HCT116 (cell line): ENCODE measurements around the gene VWA7.
"Not testable (repeated sequence)": the region's sequence is repeated elsewhere in the genome, so short reads cannot be mapped to it uniquely, and the experiment has no call there.

ENCODE experiments used
- ATF3 ChIP-seq: IDR thresholded peaks from 2 replicates; pipeline ENCODE4 v1.6.1; 2012
- CBX3 ChIP-seq: IDR thresholded peaks from 2 replicates; pipeline ENCODE4 v1.6.1; 2012; ENCODE audit warnings: low read depth
- CEBPB ChIP-seq: IDR thresholded peaks from 2 replicates; pipeline ENCODE4 v1.6.1; 2012; ENCODE audit warnings: low read depth
- CTCF ChIP-seq, 3 experiments: fragments of 200-600 bp in 1 of 3; sonication (generic) in 1 of 3; IDR thresholded peaks in 2 of 3; conservative IDR thresholded peaks in 1 of 3; 2 replicates each; pipeline ENCODE4 v1.5.1; 2012 to 2017; ENCODE audit warnings: low read depth in 2 of 3, low read length in 2 of 3, antibody characterized with exemption in 1 of 3, borderline replicate concordance in 1 of 3, control low read depth in 1 of 3, mild to moderate bottlenecking in 1 of 3, mixed read lengths in 1 of 3, mixed run types in 1 of 3, moderate library complexity in 1 of 3; ENCODE audit not compliant: insufficient read depth in 1 of 3
- EZH2 ChIP-seq: fragments of 200-600 bp; sonication (generic); IDR thresholded peaks from 2 replicates; pipeline ENCODE4 v1.6.1; 2017; ENCODE audit warnings: antibody characterized with exemption, mixed run types
- EZH2phosphoT487 ChIP-seq: fragments of 200-600 bp; IDR thresholded peaks from 2 replicates; pipeline ENCODE4 v1.6.1; 2018; ENCODE audit warnings: antibody characterized with exemption, borderline replicate concordance
- POLR2A ChIP-seq: IDR thresholded peaks from 2 replicates; pipeline ENCODE4 v1.7.0; 2011; ENCODE audit warnings: borderline replicate concordance; ENCODE audit not compliant: insufficient read depth, insufficient read length; ENCODE audit errors: extremely low read depth
- POLR2AphosphoS5 ChIP-seq: IDR thresholded peaks from 2 replicates; pipeline ENCODE4 v1.6.1; 2011; ENCODE audit warnings: mild to moderate bottlenecking, low read depth, low read length, moderate library complexity
- ZFX ChIP-seq: fragments of 450-650 bp; IDR thresholded peaks from 2 replicates; pipeline ENCODE4 v1.6.1; 2017

DNA sequence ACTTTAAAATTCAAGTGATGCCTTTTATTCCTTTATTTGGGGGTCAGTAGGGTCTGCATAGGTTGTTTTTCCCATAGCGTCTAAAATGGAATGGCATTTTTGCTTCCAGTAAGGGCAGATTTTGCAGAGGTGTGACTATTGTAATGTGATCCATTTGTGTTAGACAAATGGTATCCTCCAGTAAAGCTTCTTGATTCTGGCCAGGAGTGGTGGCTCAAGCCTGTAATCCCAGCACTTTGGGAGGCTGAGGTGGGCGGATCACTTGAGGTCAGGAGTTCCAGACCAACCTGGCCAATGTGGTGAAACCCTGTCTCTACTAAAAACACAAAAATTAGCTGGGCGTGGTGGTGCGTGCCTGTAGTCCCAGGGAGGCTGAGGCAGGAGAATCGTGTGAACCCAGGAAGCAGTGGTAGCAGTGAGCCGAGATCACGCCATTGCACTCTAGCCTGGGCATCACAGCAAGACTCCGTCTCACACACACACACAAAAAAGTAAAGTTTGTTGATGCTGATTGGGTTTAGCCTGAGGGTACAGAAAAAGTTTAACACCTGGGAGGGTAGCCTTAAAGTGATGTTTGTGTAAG lies 40.9 kb upstream of the VWA7 start:
- not testable (repeated sequence) for TF ChIP-seq ZFX; EZH2; EZH2phosphoT487; CTCF (IDR thresholded peaks at IDR 0.05 in 2 of 3, conservative IDR thresholded peaks at IDR 0.05 in 1 of 3; ENCODE audit: borderline replicate concordance in 1 of 3, insufficient read depth in 1 of 3, low read depth in 2 of 3, low read length in 2 of 3); POLR2AphosphoS5; ATF3; CEBPB; CBX3; POLR2A
